Fibroblast of villous mesenchyme (primary cell): ENCODE results near the gene CDC42EP3. TPM values are rescaled to one million over a fixed set of nuclear protein-coding genes. Genes with fewer than 3 reads are reported as not detected.

Experiments used
- DNase-seq: peaks from one replicate; pipeline ENCODE4 v3.0.0-alpha.2; 2010; ENCODE audit warnings: low read depth
- H3K4me3 ChIP-seq: 2 replicates; pipeline ENCODE4 v1.5.1; 2011; ENCODE audit warnings: low read depth, mild to moderate bottlenecking, low read length
- total RNA-seq: library from RNA; depleted of rRNA; stranded (reverse); fragments of >200 nt; gene quantifications from 2 replicates; pipeline ENCODE4 v1.2.3, GENCODE V29; 2012
- TF ChIP-seq, protein P1 (sequence below): IDR thresholded peaks from 2 replicates; pipeline ENCODE4 v1.5.1; 2012; ENCODE audit warnings: low read depth, mild to moderate bottlenecking, low read length; ENCODE audit not compliant: insufficient read depth

Gene CDC42EP3
- total RNA-seq, 1 donor, result 132 TPM

DNA sequence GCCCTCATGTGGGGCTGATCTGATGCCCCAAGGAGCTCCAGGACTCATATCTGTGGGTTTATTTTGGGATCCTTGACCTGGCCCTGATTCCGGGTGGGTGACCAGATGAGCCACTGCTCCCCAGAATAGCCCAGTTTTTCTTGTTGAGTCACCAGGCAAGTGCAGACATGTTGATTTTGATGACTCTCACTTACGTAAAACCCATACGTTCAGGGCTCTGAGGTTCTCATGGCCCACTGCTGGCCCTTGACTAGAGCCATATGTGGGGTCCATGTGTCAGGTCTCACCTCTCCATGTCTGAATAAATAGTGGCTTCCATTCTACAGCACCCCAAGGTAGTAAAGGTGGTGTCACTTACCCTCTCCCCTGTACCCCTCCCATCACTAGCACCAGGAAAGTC, 41.9 kb downstream of the CDC42EP3 start:
- TF ChIP-seq, protein P1, sequence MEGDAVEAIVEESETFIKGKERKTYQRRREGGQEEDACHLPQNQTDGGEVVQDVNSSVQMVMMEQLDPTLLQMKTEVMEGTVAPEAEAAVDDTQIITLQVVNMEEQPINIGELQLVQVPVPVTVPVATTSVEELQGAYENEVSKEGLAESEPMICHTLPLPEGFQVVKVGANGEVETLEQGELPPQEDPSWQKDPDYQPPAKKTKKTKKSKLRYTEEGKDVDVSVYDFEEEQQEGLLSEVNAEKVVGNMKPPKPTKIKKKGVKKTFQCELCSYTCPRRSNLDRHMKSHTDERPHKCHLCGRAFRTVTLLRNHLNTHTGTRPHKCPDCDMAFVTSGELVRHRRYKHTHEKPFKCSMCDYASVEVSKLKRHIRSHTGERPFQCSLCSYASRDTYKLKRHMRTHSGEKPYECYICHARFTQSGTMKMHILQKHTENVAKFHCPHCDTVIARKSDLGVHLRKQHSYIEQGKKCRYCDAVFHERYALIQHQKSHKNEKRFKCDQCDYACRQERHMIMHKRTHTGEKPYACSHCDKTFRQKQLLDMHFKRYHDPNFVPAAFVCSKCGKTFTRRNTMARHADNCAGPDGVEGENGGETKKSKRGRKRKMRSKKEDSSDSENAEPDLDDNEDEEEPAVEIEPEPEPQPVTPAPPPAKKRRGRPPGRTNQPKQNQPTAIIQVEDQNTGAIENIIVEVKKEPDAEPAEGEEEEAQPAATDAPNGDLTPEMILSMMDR, result no peak
- DNase-seq, result no peak
- no peak overlapping the region for H3K4me3 ChIP-seq

DNA sequence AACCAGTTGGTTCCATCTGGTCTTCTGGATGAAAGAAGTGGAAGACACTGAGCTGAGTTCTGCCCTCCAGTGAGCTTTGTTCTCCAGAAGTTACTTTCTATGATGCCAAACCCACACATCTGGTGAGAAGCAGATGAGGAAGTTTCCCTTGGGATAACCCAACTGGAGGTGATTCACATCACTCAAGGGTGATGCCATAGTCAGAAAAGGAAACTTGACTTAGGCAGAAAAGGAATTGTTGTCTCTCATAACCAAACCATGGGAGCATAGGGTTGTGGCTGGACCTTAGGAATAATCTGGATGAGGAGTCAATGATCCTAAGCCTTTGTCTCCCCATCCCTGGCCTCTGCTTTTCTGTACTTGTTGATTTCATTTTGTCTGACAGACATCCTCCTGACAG, 43.7 kb downstream of the CDC42EP3 start:
- TF ChIP-seq, protein P1, result no peak
- DNase-seq, result no peak
- no peak overlapping the region for H3K4me3 ChIP-seq

DNA sequence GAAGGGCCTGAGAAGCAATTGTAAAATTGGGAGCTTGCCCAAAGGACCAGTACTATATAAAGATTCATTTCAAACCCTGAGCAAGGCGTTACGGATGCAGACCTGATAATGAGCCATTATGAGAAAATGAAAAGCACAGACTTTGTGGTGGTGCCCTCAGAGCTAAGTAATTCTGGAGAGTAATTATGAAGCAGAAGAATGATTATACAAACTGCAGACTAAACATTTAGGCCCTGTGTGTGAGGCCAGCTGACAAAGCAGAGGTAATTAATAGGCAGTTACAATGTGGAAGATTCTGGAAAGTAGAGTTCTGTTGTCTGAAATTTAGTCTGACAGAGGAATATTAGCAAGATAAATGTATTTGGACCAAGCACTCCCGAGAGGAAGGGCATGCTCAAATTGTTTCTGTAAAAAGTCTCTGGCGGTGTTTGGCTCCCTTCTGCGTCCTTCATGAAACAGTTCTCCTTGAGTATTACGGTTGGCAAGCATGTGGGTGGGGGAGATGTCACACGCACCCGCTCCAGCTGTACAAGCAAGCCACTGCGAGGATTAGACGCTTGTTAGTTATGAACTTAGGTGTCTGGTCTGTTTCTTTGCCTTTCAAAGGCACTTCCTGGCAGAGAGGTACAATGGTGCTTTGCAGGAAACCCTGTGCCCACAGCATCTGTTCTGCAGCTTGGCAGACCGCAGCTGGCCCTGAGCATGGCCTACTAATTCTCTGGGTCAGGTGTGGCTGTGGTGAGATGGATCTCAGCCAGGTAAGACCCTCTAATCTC, 45.5 kb downstream of the CDC42EP3 start:
- TF ChIP-seq, protein P1, result no peak
- no peak overlapping the region for H3K4me3 ChIP-seq
- no peak for DNase-seq

DNA sequence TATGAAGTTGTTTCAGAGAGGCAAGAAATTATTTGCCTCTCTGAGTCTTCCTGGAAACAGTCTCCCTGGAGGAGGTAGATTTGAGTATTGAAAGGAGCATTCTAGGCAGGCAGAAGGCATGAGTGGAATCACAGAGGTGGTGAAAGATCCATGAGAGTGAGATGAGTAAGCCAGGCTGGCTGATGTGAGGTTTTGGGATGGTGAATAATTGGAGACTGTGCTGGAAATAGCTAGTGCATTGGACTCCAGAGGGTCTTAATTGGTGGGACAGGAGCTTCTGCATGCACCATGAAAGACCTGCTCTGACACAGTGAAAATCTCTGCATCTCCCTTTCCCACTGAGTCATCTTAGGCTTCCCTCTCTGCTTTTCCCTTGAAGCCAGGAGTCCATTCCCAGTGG, 46.3 kb downstream of the CDC42EP3 start:
- H3K4me3 ChIP-seq, result no peak overlapping the region
- TF ChIP-seq, protein P1, result no peak
- DNase-seq, result no peak

DNA sequence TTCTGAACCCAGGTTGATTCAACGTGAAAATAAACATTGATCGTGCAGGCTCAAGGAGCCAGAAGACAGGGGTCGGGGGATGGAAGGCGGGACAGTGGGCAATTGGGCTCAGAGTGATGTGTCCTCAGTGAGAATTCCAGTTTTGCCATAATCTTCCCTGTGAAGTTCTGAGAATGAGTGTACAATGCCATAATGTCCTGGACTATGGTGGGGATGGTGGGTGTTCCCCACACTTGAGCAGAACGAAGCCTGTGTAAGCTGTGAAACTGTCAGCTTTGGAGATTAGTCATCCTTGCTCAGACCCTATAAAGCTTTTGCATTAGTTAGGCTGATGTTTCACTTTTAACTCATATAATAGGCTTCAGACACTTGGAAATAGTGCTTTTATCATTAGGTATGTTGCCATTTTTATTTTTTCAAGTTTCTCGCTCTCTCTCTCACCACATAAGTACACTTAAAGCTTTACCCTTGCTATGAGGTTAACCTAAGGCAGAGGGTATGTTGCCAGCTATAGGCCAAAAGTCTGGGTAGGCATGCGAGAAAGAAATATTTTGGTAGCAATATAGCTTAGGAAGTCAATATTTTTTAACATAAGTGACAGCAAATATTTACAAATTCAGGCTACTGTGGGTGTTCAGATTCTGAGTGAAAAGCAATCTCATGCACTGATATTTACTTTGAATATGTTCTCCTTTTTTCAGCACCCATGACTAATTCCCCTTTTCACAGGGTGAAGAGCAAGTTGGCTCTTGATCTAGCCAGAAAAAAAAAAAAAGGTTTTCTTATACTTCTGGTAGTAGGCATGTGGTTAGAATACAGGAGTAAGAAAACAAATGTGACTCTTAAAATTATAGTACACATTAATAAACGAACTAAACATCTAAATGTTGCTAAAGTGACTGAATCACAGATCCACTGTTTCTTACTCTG, 47.2 kb downstream of the CDC42EP3 start:
- H3K4me3 ChIP-seq, result no peak overlapping the region
- DNase-seq, result peak; percentile 74
- TF ChIP-seq, protein P1, result no peak

DNA sequence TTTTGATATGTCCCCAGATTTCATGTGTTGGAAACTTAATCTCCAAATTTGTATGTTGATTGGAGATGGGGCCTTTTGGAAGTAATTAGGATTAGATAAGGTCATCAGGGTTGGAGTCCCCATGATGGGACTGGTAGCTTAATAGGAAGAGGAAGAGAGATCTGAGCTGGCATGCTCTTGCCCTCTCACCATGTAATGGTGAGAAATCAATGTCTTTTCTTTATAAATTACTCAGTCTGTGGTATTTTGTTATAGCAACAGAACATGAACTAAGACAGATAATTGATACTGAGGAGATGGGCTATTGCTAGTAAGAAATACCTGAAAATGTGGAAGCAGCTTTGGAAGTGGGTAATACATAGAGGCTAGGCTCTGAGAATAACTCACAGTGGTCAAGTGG, 48.0 kb downstream of the CDC42EP3 start:
- DNase-seq, result no peak
- H3K4me3 ChIP-seq, result no peak overlapping the region
- TF ChIP-seq, protein P1, result no peak
